Prostate gland (tissue), 2 donors: Measurements from ENCODE around the gene FAM200C. TPM values are rescaled to one million over a fixed set of nuclear protein-coding genes. Genes with fewer than 3 reads are reported as not detected.
A peak's percentile ranks its signal among the peaks of the same experiment; 100 is the strongest.

Source experiments
- DNase-seq: peaks from one replicate; pipeline ENCODE4 v3.0.0-alpha.2; 2019; ENCODE audit warnings: low spot score
- H3K27ac ChIP-seq, 2 donors: fragments of 200-600 bp; sonication (generic); 2 replicates each; pipeline ENCODE4 v1.5.1; 2017 to 2019
- H3K27me3 ChIP-seq: fragments of 200-600 bp; sonication (generic); replicated peaks from 2 replicates; pipeline ENCODE4 v1.5.1; 2019; ENCODE audit not compliant: insufficient read depth
- H3K36me3 ChIP-seq, 2 donors: fragments of 200-600 bp; sonication (generic); 1 replicate in 1 of 2; 2 replicates in 1 of 2; pipeline versions ENCODE4 v1.5.1 to v1.8.1; 2017 to 2019
- H3K4me1 ChIP-seq: fragments of 200-600 bp; sonication (generic); replicated peaks from 2 replicates; pipeline ENCODE4 v1.5.1; 2019
- H3K4me3 ChIP-seq, 2 donors: fragments of 200-600 bp; sonication (generic); 2 replicates each; pipeline ENCODE4 v1.5.1; 2017 to 2019
- H3K9me3 ChIP-seq: fragments of 200-600 bp; sonication (generic); 2 replicates; pipeline ENCODE4 v1.5.1; 2017
- CTCF ChIP-seq, 4 experiments: fragments of 200-600 bp in 2 of 4; fragments of 450-650 bp in 2 of 4; sonication (generic) in 2 of 4; IDR thresholded peaks; 1 replicate in 3 of 4; 2 replicates in 1 of 4; pipeline ENCODE4 v1.5.1; 2016 to 2019; ENCODE audit warnings: antibody characterized with exemption in 4 of 4, mild to moderate bottlenecking in 2 of 4, moderate library complexity in 2 of 4
- POLR2A ChIP-seq: fragments of 450-650 bp; IDR thresholded peaks from one replicate; pipeline ENCODE4 v1.6.1; 2016; ENCODE audit warnings: antibody characterized with exemption, mild to moderate bottlenecking
- POLR2AphosphoS5 ChIP-seq: sonication (generic); formaldehyde crosslinking; IDR thresholded peaks from one replicate; pipeline ENCODE4 v1.6.1; 2017; ENCODE audit warnings: antibody characterized with exemption
- WGBS: methylation state at CpG from one replicate; pipeline ENCODE4 v1.1.5; 2018; 5-methylcytosine and 5-hydroxymethylcytosine counted together
- intact Hi-C: fragments of 100-400 bp; cut with DNase I; formaldehyde crosslinking; loops from one replicate; pipeline ENCODE4 v1.14.2; 2022
- total RNA-seq, 2 donors: library from RNA; depleted of rRNA; stranded (reverse); fragments of >200 nt; gene quantifications; one replicate each; pipeline ENCODE4 v1.1.0, GENCODE V29; 2016

Gene FAM200C
- total RNA-seq, 2 donors from 2014 or later, result 6.3 to 8.6 TPM

- WGBS, result 0% methylated on average over 39 of the region's 39 CpGs
- TF ChIP-seq POLR2AphosphoS5, result peak; percentile 89
- no peak for TF ChIP-seq CTCF (IDR thresholded peaks at IDR 0.05)
- TF ChIP-seq POLR2A, result peak; percentile 70
- Histone ChIP-seq H3K27me3 (no peaks in the 10 kb centered on the region), H3K4me1 (peaks cover 2% of the 10 kb centered on the region), H3K9me3 (no peaks in the 10 kb centered on the region), H3K27ac (peak within 1 kb of the TSS; percentile 58 to 71), H3K4me3 (peak within 1 kb of the TSS; percentile 47 to 58), H3K36me3 (no peaks in the 10 kb centered on the region)
- intact Hi-C loops, result no loop called here
- DNase-seq, result peak; percentile 94
These were observed 21.9 kb upstream of the FAM200C start, which contains the start of gene PTTG1 for GRCh38 chr5:160421625-160422258. PTTG1 (plus strand) TSS chr5:160421855; CDS start chr5:160422313, 458 bp downstream.

GRCh38 chr5:160420331-160420610 is 20.4 kb upstream of the FAM200C start:
- peaks cover 2% of the 10 kb centered on the region for H3K4me1 ChIP-seq
- no peak for DNase-seq
- H3K9me3 ChIP-seq, result no peaks in the 10 kb centered on the region
- H3K36me3 ChIP-seq, result no peaks in the 10 kb centered on the region
- H3K27ac ChIP-seq, result no peak overlapping the region
- no peak overlapping the region for H3K4me3 ChIP-seq
- intact Hi-C loops, result no loop called here
- H3K27me3 ChIP-seq, result no peaks in the 10 kb centered on the region
- TF ChIP-seq CTCF (IDR thresholded peaks at IDR 0.05) (no peak), POLR2AphosphoS5 (no peak), POLR2A (no peak)

GRCh38 chr5:160419458-160420330 is 19.8 kb upstream of the FAM200C start:
- Histone ChIP-seq H3K27me3 (no peaks in the 10 kb centered on the region), H3K9me3 (no peaks in the 10 kb centered on the region), H3K36me3 (no peaks in the 10 kb centered on the region), H3K4me3 (peak overlapping the region; percentile 75 to 89), H3K4me1 (peaks cover 2% of the 10 kb centered on the region), H3K27ac (peak overlapping the region; percentile 86 to 88)
- DNase-seq, result no peak
- TF ChIP-seq CTCF (IDR thresholded peaks at IDR 0.05) (no peak), POLR2AphosphoS5 (no peak), POLR2A (no peak)
- intact Hi-C loops, result loop anchor here (2.0 kb wide), 1 partner anchor 19 kb away; the partner anchor contains the start of gene FAM200C
- 41% methylated on average over 11 of the region's 11 CpGs for WGBS

- peaks cover 2% of the 10 kb centered on the region for H3K4me1 ChIP-seq
- TF ChIP-seq POLR2A, result peak; percentile 67
- no peak for TF ChIP-seq CTCF (IDR thresholded peaks at IDR 0.05)
- TF ChIP-seq POLR2AphosphoS5, result peak; percentile 98
- H3K27me3 ChIP-seq, result no peaks in the 10 kb centered on the region
- H3K4me3 ChIP-seq, result peak within 1 kb of the TSS; percentile 75 to 89
- peak within 1 kb of the TSS; percentile 86 to 88 for H3K27ac ChIP-seq
- intact Hi-C loops, result loop anchor here (2.0 kb wide), 1 partner anchor 18 kb away; the partner anchor contains the start of gene FAM200C
- WGBS, result under 1% methylated on average over 48 of the region's 48 CpGs
- no peaks in the 10 kb centered on the region for H3K9me3 ChIP-seq
- peak; percentile 92 for DNase-seq
- H3K36me3 ChIP-seq, result no peaks in the 10 kb centered on the region
These were observed 19.0 kb upstream of the FAM200C start, which contains the start of gene SLU7 for GRCh38 chr5:160418561-160419457. SLU7 (minus strand) TSS chr5:160419081; CDS start chr5:160415294, 3,787 bp downstream.
